Stimulated activated CD8-positive, alpha-beta memory T cell treated with anti-CD3 and anti-CD28 coated beads, Interleukin-15, amount 100 ng/mL, for 24 hours (primary cell): ENCODE measurements around the gene SLC5A6.

Source experiments
- DNase-seq: peaks from one replicate; pipeline ENCODE4 v3.0.0-alpha.2; 2020; ENCODE audit warnings: low read depth

SLC5A6 gene

GRCh38 chr2:27211943-27212625 lies at the start of gene SLC5A6, which contains the start of gene ATRAID:
SLC5A6 (minus strand) TSS chr2:27212268; CDS start chr2:27207650, 4,618 bp downstream.
ATRAID (plus strand) TSS chr2:27212041; CDS start chr2:27212369, 328 bp downstream.
- DNase-seq = peak; percentile 83

GRCh38 chr2:27261241-27261925 lies 49.3 kb upstream of the SLC5A6 start:
- DNase-seq = no peak

- no peak for DNase-seq
Measured at GRCh38 chr2:27258051-27258450, 46.0 kb upstream of the SLC5A6 start.

- no peak for DNase-seq
Measured at GRCh38 chr2:27256855-27257454, 44.9 kb upstream of the SLC5A6 start.

GRCh38 chr2:27255660-27256059 lies 43.6 kb upstream of the SLC5A6 start:
- DNase-seq = no peak

GRCh38 chr2:27255187-27255586 lies 43.1 kb upstream of the SLC5A6 start:
- no peak for DNase-seq

- DNase-seq = no peak
Measured at GRCh38 chr2:27251766-27252165, 39.7 kb upstream of the SLC5A6 start.

GRCh38 chr2:27250652-27251379 lies 38.7 kb upstream of the SLC5A6 start:
- no peak for DNase-seq

GRCh38 chr2:27249891-27250651 lies 38.0 kb upstream of the SLC5A6 start:
- no peak for DNase-seq

- DNase-seq = no peak
Measured at GRCh38 chr2:27249159-27249890, 37.3 kb upstream of the SLC5A6 start.

GRCh38 chr2:27247893-27248292 lies 35.8 kb upstream of the SLC5A6 start:
- DNase-seq = no peak

GRCh38 chr2:27245626-27246025 lies 33.6 kb upstream of the SLC5A6 start:
- no peak for DNase-seq

- DNase-seq = no peak
Measured at GRCh38 chr2:27245116-27245515, 33.0 kb upstream of the SLC5A6 start.

- no peak for DNase-seq
Measured at GRCh38 chr2:27243391-27244130, 31.5 kb upstream of the SLC5A6 start.

GRCh38 chr2:27242614-27242951 lies 30.5 kb upstream of the SLC5A6 start:
- no peak for DNase-seq

GRCh38 chr2:27241761-27242613 lies 29.9 kb upstream of the SLC5A6 start:
- DNase-seq = no peak

GRCh38 chr2:27240406-27240805 lies 28.3 kb upstream of the SLC5A6 start:
- DNase-seq = no peak

- no peak for DNase-seq
Measured at GRCh38 chr2:27238976-27239375, 26.9 kb upstream of the SLC5A6 start.

- DNase-seq = no peak
Measured at GRCh38 chr2:27237341-27237945, 25.4 kb upstream of the SLC5A6 start.
